Breast epithelium (tissue), 3 donors: Measurements from ENCODE around the gene SNAPC4.

Experiments used
- CTCF ChIP-seq, 3 donors: fragments of 450-650 bp; IDR thresholded peaks; one replicate each; pipeline ENCODE4 v1.5.1; 2016 to 2017; ENCODE audit warnings: antibody characterized with exemption in 3 of 3, mild to moderate bottlenecking in 3 of 3, moderate library complexity in 3 of 3
- POLR2A ChIP-seq: fragments of 450-650 bp; IDR thresholded peaks from one replicate; pipeline ENCODE4 v1.6.1; 2016; ENCODE audit warnings: antibody characterized with exemption, mild to moderate bottlenecking, moderate library complexity

- TF ChIP-seq CTCF (IDR thresholded peaks at IDR 0.05) = no peak
- TF ChIP-seq POLR2A = no peak
Observed at GRCh38 chr9:136357202-136357725, 42.7 kb downstream of the SNAPC4 start.
